GM18520 (cell line): ENCODE data around the gene RINL.
"Not testable (repeated sequence)": the region's sequence is repeated elsewhere in the genome, so short reads cannot be mapped to it uniquely, and the experiment has no call there.

ENCODE experiments used
- ATAC-seq: cut with Tn5 transposase; IDR thresholded peaks from one replicate; pipeline ENCODE4 v1.9.1; 2021; ENCODE audit not compliant: unreplicated experiment

RINL gene

DNA sequence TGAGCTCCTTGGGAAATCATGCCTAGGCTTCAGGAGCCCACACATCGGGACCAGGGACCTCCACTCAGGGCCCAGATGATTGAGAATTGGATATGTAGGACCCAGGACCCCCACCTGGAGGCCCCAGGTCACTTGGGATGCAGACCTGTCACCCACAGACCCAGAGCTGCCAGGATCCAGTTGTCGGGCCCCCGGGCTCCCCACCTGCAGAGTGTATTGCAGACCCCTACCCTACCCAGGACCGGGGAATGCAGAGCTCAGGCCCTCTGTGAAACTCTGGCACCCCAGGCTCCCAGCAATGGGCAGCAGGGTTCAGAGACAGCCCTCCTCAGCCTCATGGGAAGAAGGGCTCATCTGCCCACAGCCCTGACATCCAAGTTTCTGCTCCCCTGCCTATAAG is 27.5 kb upstream of the RINL start:
- no peak for ATAC-seq

DNA sequence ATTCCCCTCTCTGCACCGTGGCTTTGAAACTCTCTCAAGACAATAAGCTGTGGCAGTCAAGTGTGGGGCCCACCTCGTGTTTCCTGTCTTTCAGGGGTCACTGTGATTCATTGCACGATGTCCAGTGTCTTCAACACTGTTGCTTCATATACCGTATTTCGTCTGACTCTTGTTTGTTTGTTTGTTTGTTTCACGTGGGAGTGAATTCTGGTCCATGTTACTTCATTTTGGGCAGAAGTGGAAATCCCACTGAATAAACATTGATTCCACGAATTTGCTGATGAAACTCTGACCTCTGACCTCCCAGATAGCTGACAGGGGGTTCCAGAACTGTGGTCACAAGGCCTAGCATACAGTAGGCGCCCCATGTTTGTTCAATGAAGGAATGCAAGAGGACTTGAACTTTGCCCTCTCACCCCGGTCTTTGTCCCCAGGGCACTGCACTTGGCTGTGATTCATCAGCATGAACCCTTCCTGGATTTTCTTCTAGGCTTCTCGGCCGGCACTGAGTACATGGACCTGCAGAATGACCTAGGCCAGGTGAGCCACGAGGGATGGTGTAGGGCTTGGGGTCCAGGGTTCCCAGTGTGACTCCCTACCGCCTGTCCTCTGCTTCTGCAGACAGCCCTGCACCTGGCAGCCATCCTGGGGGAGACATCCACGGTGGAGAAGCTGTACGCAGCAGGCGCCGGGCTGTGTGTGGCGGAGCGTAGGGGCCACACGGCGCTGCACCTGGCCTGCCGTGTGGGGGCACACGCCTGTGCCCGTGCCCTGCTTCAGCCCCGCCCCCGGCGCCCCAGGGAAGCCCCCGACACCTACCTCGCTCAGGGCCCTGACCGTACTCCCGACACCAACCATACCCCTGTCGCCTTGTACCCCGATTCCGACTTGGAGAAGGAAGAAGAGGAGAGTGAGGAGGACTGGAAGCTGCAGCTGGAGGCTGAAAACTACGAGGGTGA is 26.8 kb upstream of the RINL start:
- no peak for ATAC-seq

DNA sequence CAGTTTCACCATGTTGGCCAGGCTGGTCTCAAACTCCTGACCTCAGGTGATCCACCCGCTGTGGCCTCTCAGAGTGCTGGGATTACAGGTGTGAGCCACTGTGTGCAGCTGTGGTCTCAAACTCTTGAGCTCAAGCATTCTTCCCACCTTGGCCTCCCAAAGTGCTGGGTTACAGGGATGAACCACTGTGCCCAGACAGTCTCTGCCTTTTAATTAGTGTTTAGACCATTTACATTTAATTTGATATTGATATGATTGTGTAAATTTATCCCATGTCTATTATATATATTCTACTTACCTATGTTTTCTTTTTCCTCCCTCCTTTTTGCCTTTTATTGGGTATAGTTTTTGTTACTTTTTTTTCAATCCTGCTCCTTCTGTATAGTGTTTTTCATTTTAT is 23.6 kb upstream of the RINL start:
- ATAC-seq: no peak

- ATAC-seq: no peak
Measured at GRCh38 chr19:38900743-38901190, 22.7 kb upstream of the RINL start.

DNA sequence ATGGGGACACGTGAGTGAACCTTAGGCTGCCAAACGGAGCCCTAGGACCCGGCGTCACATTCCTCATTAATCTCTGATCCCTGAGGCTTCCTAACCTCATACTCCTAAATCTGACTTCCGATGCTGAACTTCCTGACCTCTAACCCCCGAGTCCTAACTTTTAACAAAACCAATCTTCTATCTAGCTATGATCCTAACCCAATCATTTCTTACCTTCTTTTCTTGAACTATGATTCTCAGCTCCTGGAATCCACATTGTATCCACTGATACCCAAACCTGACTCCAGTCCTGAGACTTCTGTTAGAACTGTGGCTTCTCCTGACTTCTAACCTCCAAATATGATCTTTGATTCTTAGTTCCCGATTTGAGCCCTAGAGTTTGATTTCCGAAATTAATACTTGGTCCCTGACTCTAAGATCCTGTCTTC is 22.1 kb upstream of the RINL start:
- no peak for ATAC-seq

- ATAC-seq: peak; percentile 95
Measured at GRCh38 chr19:38899447-38900201, 21.5 kb upstream of the RINL start, which contains the start of the genes NFKBIB and SIRT2. Gene NFKBIB (plus strand): TSS chr19:38899969. CDS start chr19:38900033, 64 bp downstream. Gene SIRT2 (minus strand): TSS chr19:38899618. CDS start chr19:38899521, 97 bp downstream.

DNA sequence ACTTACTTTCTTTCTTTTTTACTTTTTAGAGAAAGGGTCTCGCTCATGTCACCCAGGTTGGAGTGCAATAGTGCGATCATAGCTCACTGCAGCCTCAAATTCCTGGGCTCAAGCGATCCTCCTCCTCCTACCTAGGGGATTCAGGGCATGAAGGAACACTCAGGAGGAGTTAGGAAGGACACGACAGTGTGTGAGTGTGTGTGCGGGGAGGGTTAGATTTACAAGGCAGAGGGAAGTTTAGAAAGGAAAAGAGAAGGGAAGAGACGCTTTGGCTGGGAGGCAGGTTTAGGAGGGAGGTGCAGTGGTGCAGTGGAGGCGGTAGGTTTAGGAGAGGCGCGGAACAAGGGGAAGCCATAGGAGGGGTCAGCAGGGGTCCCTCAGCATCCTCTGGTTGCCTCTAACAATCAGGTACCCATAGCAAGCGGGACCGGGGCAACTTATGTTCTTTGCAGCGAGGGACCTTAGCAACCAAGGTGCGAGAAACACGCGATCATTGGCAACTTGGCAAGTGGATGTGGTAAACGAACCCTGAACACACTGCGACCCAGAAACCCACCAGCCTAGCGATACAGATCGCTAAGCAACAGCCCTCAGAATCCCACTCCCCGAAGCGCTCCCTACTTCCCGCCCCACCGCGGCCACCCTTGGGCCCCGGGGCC is 20.8 kb upstream of the RINL start:
- no peak for ATAC-seq

DNA sequence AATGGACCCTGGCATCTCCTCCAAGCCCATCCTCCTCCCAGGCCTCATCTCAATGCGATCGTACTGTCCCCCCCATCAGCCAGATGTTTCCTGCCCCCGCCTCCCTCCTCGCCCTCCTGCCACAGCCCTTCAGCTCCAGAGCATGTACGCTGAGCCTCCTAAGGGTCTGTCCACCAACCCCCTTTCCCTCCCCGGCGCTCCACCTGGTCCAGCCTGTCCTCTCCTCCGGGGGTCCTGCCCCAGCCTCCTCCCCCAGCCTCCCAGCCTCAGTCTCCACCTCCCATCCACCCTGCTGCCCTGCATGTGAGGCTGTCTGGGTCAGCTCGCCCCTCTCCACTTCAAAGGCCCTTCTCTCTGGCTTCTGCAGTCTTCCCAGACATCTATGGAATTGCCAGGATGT is 16.9 kb upstream of the RINL start:
- ATAC-seq: no peak

DNA sequence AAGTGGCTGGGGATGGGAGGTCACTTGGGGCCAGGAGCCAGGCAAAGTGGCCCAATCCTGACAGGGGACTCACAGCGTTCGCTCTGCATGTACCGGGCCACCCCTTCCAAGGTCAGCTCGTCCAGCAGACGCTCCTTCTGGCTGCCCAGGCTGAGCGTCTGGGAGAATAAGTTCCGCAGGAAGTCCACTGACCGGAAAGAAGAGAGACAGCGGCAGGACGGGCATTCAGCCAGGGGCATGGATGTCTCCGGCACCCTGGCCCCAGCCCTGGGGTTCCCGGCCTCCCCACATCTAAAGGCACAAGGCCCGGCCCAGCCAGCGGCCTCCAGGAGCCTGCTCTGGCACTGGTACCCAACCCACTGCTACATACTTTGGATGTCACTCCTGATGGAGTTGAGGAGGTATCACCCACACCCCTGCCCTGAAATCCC is 15.3 kb upstream of the RINL start:
- no peak for ATAC-seq

DNA sequence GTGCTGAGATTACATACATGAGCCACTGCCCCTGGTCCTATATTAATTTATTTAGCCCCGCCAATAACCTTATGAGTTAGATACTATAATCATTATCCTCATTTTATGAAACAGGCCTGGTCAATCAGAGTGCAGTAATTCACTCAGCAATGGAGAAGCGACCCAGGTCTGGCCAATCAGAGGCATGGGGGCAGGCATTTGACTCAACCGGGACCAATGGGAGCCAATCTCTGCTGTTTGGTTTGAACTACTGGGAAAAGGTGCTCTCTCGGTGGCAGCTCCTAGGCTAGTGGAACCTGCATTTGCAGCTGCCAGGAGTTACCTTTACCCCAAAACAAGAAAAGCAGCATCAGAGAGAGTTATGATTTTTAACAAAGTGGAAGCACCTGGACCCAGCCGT is 14.8 kb upstream of the RINL start:
- no peak for ATAC-seq

DNA sequence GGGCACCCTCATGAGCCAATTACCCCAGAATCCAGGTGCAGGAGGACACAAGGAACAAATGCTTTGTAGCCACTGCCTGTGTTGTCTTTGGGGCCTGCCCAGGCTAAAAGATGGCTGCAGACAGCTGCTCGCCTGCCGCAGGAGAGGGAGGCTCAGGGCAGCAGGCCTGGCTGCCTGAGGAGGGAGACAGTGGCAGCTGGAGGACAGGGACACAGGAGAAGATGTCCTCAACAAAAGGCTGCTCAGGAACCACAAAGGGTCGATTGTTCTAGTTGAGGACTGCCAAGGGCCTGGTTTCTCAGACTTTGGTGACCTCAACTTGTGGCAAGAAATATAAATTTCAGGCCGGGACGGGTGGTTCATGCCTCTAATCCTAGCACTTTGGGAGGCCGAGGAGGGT is 13.7 kb upstream of the RINL start:
- no peak for ATAC-seq

DNA sequence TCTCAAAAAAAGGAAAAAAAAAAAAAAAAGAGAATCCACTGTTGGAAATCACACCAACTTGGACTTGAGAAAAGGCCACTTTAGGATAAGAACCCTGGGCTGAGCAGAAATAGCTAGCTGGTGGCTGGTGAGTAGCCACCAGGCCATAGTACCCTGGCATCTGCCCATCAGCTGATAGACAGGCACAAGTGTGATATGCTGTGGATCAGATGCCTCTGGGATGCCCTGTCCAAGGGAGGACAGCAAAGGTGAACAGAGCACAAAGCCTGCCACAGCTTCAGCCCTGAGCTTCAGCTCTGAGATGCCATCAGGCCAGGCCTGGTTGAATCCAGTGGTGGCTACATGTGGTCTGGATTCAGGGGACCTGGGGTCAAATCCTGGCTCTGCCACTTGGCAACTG is 12.6 kb upstream of the RINL start:
- no peak for ATAC-seq

GRCh38 chr19:38889803-38890202 is 11.7 kb upstream of the RINL start:
- ATAC-seq: no peak

DNA sequence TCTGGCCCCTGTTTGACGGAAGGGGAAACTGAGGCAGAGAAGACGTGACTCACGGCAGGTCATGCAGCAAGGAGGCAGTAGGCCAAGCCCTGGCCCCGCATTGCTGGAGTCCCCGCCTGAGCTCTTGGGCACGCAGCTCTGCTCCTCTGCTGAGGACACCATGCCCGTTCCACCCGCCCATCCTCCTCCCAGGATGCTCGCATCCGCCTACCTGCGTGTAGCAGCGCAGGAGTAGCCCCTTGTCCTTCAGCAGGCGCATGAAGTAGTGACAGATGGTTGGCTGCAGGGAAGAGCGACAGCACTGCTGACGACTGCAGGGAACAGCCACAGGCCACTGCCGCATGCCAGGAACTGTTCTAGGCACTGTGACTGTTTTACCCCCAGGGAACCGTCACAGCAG is 10.8 kb upstream of the RINL start:
- no peak for ATAC-seq

DNA sequence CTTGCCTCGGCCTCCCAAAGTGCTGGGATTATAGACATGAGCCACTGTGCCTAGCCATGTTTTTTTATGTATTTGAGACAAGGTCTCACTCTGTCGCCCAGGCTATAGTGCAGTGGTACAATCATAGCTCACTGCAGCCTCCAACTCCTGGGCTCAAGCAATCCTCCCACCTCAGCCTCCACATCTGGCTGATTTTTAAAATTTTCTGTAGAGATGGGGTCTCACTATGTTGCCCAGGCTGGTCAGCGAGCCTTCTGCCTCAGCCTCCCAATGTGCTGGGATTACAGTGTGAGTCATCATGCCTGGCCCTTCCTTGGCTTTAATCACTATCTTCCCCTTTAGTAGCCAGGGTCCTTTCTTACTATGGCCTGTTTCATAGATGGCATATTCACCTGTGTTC is 6.6 kb upstream of the RINL start:
- ATAC-seq: not testable (repeated sequence)

GRCh38 chr19:38883286-38883685 is 5.2 kb upstream of the RINL start:
- no peak for ATAC-seq

DNA sequence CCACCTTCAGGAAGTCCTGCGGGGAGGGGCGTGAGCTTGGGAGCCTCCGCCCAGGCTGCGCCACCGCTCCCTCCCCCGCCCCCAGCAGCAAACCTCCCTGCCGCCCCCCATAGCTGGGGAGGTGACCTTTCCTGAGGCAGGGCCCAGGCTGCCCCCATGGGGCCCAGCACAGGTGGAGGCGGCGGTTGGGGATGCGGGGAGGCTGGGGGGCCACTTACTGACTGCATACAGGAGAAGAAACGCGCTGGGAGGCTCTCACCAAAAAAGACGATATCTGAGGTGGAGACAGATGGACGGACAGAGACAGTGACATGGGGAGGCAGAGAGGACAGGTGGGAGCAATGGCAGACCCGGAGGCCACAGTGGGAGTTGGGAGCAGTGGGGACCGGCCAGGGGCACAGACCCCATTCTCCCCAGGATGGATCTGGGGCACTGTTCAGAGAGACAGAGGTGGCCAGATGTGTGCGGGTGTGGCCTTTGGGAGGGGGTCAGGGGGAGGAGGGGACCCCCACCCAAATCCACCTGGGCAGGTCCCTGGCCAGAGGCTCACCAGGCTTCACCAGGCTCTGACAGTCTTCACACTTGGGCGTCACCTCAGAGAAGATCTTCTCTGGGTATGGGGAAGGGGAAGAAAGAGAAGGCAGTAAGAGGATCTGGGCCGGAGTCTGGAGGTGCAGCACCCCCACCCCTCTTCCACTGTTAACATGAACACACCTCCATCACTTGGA is 3.0 kb upstream of the RINL start:
- ATAC-seq: no peak

DNA sequence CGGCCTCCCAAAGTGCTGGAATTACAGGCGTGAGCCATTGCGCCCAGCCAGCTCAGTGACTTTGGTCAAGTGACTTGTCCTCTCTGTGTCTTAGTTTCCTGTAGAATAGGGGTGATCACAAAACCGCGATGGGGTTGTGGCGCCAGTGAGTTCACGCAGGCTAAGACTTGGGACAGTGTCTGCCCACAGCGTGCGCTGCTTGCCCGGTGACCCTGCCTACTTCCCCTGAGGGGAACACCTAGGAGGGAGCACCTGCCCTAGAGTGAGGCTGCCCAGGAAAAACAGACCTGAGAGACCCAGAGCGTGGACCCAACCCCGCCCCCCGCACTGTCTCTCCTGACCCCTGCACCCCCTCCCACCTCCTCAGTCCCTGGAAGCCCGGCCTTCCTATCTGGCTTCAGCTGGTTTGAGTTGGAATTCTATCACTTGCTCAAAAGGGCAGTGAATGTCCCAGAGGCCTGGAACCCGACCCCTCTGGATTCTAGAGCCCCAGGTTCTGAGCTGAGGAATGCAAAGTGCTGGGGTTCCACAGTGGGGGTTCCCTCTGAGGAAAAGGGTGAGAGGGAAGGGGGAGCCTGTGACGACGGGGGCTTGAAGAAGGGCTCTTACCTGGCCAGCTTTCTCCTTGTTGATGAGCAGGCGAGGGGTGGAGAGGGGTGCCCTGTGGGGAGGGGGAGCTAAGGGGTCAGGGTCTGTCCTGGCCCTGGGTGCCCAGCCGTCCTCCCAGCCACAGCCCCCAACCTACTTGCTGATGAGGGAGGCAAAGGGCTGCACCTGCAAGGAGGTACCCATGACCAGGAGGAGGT is 2.2 kb upstream of the RINL start:
- no peak for ATAC-seq

- no peak for ATAC-seq
Measured at GRCh38 chr19:38879400-38879751, 1.3 kb upstream of the RINL start.
